ENCODE data around the gene FZD2.
A peak's percentile ranks its signal among the peaks of the same experiment; 100 is the strongest.

The FZD2 gene

GRCh38 chr17:44607836-44608690 lies 50.8 kb downstream of the FZD2 start:
- peak; percentile 98 to 99 for DNase-seq

GRCh38 chr17:44608727-44609435 lies 51.6 kb downstream of the FZD2 start:
- peak; percentile 98 to 99 for DNase-seq

- no peak for DNase-seq
These were observed 53.0 kb downstream of the FZD2 start for GRCh38 chr17:44610331-44610730.
